Nephron progenitor cell (in vitro differentiated cells): ENCODE data around the gene MAPK12.
A peak's percentile ranks its signal among the peaks of the same experiment; 100 is the strongest.

Experiments
- DNase-seq: peaks from one replicate; pipeline ENCODE4 v3.0.0; 2021
- H3K27ac Mint-ChIP-seq: 2 replicates; pipeline ENCODE4 v1.8.0; 2021; ENCODE audit warnings: mild to moderate bottlenecking, moderate library complexity, mixed read lengths
- H3K27me3 Mint-ChIP-seq: 2 replicates; pipeline ENCODE4 v1.8.0; 2021; ENCODE audit warnings: mild to moderate bottlenecking, low read depth, mixed read lengths; ENCODE audit not compliant: poor library complexity
- H3K36me3 Mint-ChIP-seq: 2 replicates; pipeline ENCODE4 v1.8.0; 2021; ENCODE audit warnings: low read depth, mixed read lengths
- H3K4me1 Mint-ChIP-seq: 2 replicates; pipeline ENCODE4 v1.8.0; 2021; ENCODE audit warnings: mixed read lengths
- H3K4me3 Mint-ChIP-seq: 2 replicates; pipeline ENCODE4 v1.8.0; 2021; ENCODE audit warnings: mild to moderate bottlenecking, moderate library complexity, mixed read lengths
- H3K9me3 Mint-ChIP-seq: 2 replicates; pipeline ENCODE4 v1.8.0; 2021; ENCODE audit warnings: mild to moderate bottlenecking, moderate library complexity, mixed read lengths
- CTCF ChIP-seq: fragments of 200-600 bp; sonication (generic); IDR thresholded peaks from 2 replicates; pipeline ENCODE4 v1.5.0; 2021; ENCODE audit warnings: antibody characterized with exemption

The MAPK12 gene

DNA sequence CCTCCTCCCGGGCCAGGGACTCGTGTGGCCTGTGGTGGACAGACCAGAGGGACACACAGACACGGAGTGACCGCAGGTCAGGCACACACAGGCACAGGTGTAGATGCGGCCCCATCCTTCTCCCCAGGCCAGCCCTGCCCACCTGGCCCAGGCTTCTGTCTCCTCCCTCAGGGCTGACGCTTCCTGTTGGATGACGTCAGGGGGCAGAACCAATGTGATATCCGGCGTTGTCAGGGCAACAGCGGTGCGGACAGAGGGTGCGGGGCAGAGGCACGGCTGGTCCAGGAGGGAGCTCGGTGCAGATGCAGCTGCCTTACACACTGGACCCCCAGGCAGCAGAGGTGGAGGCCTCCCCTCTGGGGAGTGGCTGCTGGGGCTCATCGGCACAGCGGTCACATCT lies 13.7 kb downstream of the MAPK12 start:
- Mint-ChIP-seq H3K9me3 (no peaks in the 10 kb centered on the region), H3K4me1 (peaks cover 42% of the 10 kb centered on the region), H3K36me3 (no peaks in the 10 kb centered on the region), H3K4me3 (peak overlapping the region; percentile 52), H3K27me3 (no peaks in the 10 kb centered on the region), H3K27ac (peak overlapping the region; percentile 88)
- TF ChIP-seq CTCF = no peak
- peak; percentile 67 for DNase-seq

DNA sequence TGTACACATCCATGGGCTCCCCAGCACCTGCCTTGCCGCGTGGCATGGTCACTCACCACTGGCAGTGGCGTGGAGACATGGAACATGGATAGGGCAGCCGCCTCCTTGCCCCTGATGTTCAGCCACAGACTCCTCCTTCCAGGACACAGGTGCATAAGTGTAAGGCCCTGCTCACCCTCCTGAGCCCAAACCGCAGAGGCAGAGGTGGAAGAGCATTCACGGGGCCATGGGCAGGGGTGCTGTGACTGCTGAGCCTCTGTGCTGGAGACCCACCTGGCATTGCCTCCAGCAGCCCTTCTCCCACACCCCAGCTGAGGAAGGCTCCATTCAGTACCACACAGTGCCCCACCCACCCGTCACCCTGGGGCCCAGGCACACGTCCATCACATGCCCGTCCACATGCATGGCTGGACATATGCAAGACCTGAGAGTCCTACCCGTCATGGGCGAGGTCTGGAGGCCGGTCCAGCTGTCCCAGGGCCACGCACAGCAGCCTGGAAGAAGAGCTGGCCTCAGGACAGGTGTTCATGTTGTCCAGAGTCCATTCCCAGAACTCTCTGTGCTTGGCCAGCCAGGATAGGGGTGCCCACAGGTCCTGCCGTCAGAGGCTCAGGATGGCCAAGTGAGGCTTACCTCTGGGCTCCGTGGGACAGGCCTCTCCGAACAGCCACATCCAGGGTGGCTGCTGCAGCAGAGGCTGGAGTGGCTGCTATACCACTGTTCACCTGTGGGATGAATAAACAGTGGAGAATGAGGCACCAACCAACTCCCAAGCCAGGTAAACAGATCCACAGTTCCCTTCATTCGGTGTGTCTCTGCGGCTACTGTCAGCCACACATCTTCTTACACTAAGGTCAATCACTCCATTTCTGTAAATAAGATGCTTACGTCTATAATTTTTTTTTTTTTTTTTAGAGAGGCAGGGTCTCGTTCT lies 15.0 kb downstream of the MAPK12 start:
- Mint-ChIP-seq H3K9me3 (no peaks in the 10 kb centered on the region), H3K27ac (peak overlapping the region; percentile 64), H3K27me3 (peaks cover 4% of the 10 kb centered on the region), H3K4me1 (peaks cover 55% of the 10 kb centered on the region), H3K36me3 (no peaks in the 10 kb centered on the region), H3K4me3 (peak overlapping the region; percentile 96)
- DNase-seq = no peak
- TF ChIP-seq CTCF = no peak

GRCh38 chr22:50245214-50246072 lies 16.0 kb downstream of the MAPK12 start:
- peak overlapping the region; percentile 99 for H3K27ac Mint-ChIP-seq
- peaks cover 62% of the 10 kb centered on the region for H3K4me1 Mint-ChIP-seq
- H3K27me3 Mint-ChIP-seq = peaks cover 4% of the 10 kb centered on the region
- TF ChIP-seq CTCF = no peak
- DNase-seq = no peak
- no peaks in the 10 kb centered on the region for H3K9me3 Mint-ChIP-seq
- no peaks in the 10 kb centered on the region for H3K36me3 Mint-ChIP-seq
- peak overlapping the region; percentile 96 for H3K4me3 Mint-ChIP-seq

GRCh38 chr22:50244420-50245213 lies 16.9 kb downstream of the MAPK12 start, which contains the start of gene TUBGCP6:
Gene TUBGCP6 (minus strand): TSS chr22:50245023. CDS start chr22:50244459, 564 bp downstream.
- TF ChIP-seq CTCF = no peak
- Mint-ChIP-seq H3K4me1 (peaks cover 55% of the 10 kb centered on the region), H3K27ac (peak within 1 kb of the TSS; percentile 99), H3K27me3 (peaks cover 4% of the 10 kb centered on the region), H3K4me3 (peak within 1 kb of the TSS; percentile 96), H3K36me3 (no peaks in the 10 kb centered on the region), H3K9me3 (no peaks in the 10 kb centered on the region)
- peak; percentile 94 for DNase-seq

DNA sequence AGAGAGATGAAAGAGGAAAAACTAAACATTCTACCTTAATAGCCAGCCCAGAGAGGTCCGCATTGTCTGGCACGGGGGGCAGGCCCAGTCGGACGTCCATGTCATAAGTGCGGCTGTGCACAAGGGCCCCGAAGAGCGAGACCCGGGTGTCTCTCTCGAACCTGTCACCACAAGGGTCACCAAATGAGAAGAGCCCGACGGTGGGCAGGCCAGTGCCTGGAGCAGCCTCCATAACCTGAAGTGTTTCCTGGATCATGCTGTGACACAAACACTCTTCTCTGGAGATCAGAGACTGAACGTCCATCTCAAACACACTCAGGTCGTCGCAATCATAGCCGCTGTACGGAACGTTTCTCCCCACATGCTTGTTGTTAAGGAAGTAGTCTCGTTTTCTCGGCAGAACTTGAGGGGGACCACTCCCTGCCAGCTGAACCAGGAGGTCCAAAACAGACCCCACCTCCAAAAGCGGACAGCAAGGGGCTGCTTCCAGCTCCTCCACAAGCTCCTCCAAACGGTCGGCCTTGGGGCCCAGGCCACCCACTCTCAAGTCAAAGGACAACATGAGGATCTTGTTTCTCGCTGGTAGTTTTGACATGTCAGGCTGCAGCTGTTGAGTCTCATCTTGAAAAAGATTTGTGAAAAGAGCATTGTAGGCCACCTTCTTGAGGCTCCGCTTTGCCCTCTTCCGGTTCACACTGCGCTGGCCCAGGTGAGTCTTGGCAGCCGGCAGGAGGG lies 17.6 kb downstream of the MAPK12 start:
- TF ChIP-seq CTCF = no peak
- Mint-ChIP-seq H3K36me3 (no peaks in the 10 kb centered on the region), H3K9me3 (no peaks in the 10 kb centered on the region), H3K4me1 (peaks cover 55% of the 10 kb centered on the region), H3K4me3 (peak overlapping the region; percentile 96), H3K27me3 (peaks cover 4% of the 10 kb centered on the region), H3K27ac (peak overlapping the region; percentile 99)
- no peak for DNase-seq
